GM23338 (cell line): ENCODE measurements around the gene FRMD4A. TPM values are rescaled to one million over a fixed set of nuclear protein-coding genes. Genes with fewer than 3 reads are reported as not detected.

Source experiments
- ATAC-seq: fragments of 200-7000 bp; cut with Tn5 transposase; 3 replicates; pipeline ENCODE4 v1.9.1; 2020
- DNase-seq: peaks from one replicate; pipeline ENCODE4 v3.0.0-alpha.2; 2015; ENCODE audit warnings: low spot score
- H2AFZ ChIP-seq: fragments of 200-600 bp; sonication (generic); 2 replicates; pipeline ENCODE4 v1.8.0; 2016; ENCODE audit warnings: antibody characterized with exemption, mild to moderate bottlenecking, moderate library complexity
- H3F3A ChIP-seq: fragments of 200-600 bp; sonication (generic); replicated peaks from 2 replicates; pipeline ENCODE4 v1.8.0; 2017; ENCODE audit warnings: antibody characterized with exemption, mixed run types, low read depth
- H3K27ac ChIP-seq: fragments of 200-600 bp; sonication (generic); 2 replicates; pipeline ENCODE4 v1.6.1; 2016; ENCODE audit warnings: low read depth
- H3K27me3 ChIP-seq: fragments of 200-600 bp; sonication (generic); 2 replicates; pipeline ENCODE4 v1.8.0; 2016; ENCODE audit warnings: mild to moderate bottlenecking, mixed run types, moderate library complexity; ENCODE audit not compliant: insufficient read depth
- H3K36me3 ChIP-seq: fragments of 200-600 bp; sonication (generic); 2 replicates; pipeline ENCODE4 v1.8.0; 2016; ENCODE audit warnings: mild to moderate bottlenecking; ENCODE audit not compliant: insufficient read depth
- H3K4me1 ChIP-seq: fragments of 200-600 bp; sonication (generic); 2 replicates; pipeline ENCODE4 v1.8.0; 2016; ENCODE audit warnings: mild to moderate bottlenecking, moderate library complexity; ENCODE audit not compliant: insufficient read depth
- H3K4me2 ChIP-seq: fragments of 200-600 bp; sonication (generic); 2 replicates; pipeline ENCODE4 v1.7.1; 2017; ENCODE audit warnings: mixed run types
- H3K4me3 ChIP-seq: fragments of 200-600 bp; sonication (generic); 2 replicates; pipeline ENCODE4 v1.6.1; 2016; ENCODE audit warnings: mixed run types
- H3K79me2 ChIP-seq: fragments of 200-600 bp; sonication (generic); replicated peaks from 2 replicates; pipeline ENCODE4 v1.8.0; 2017; ENCODE audit warnings: mild to moderate bottlenecking; ENCODE audit not compliant: insufficient read depth
- H3K9me2 ChIP-seq: fragments of 200-600 bp; sonication (generic); 2 replicates; pipeline ENCODE4 v1.8.0; 2017; ENCODE audit not compliant: insufficient read depth
- H4K20me1 ChIP-seq: fragments of 200-600 bp; sonication (generic); replicated peaks from 2 replicates; pipeline ENCODE4 v1.8.0; 2017; ENCODE audit warnings: mild to moderate bottlenecking; ENCODE audit not compliant: insufficient read depth
- H3K27ac Mint-ChIP-seq: 2 replicates; pipeline ENCODE4 v1.8.0; 2020; ENCODE audit warnings: inconsistent platforms, mild to moderate bottlenecking, moderate library complexity, mixed read lengths
- H3K27me3 Mint-ChIP-seq: 3 replicates; pipeline ENCODE4 v1.8.0; 2022; ENCODE audit warnings: low read depth, mild to moderate bottlenecking, moderate library complexity, mixed read lengths, inconsistent platforms; ENCODE audit not compliant: insufficient read depth, poor library complexity
- H3K36me3 Mint-ChIP-seq: 3 replicates; pipeline ENCODE4 v1.8.0; 2021; ENCODE audit warnings: low read depth, mild to moderate bottlenecking, inconsistent platforms, moderate library complexity, mixed read lengths
- H3K4me1 Mint-ChIP-seq: 3 replicates; pipeline ENCODE4 v1.8.0; 2020; ENCODE audit warnings: mild to moderate bottlenecking, inconsistent platforms, mixed read lengths
- H3K4me3 Mint-ChIP-seq: 3 replicates; pipeline ENCODE4 v1.8.0; 2021; ENCODE audit warnings: moderate library complexity, mild to moderate bottlenecking, inconsistent platforms, mixed read lengths
- H3K9me3 Mint-ChIP-seq: 3 replicates; pipeline ENCODE4 v1.8.0; 2020; ENCODE audit warnings: moderate library complexity, mild to moderate bottlenecking, inconsistent platforms, mixed read lengths
- CTCF ChIP-seq, 2 experiments: fragments of 200-600 bp in 1 of 2; sonication (generic) in 1 of 2; conservative IDR thresholded peaks; 2 replicates each; pipeline versions ENCODE4 v1.5.1 to v1.6.1; 2016 to 2017; ENCODE audit warnings: antibody characterized with exemption in 2 of 2, low read depth in 2 of 2, mild to moderate bottlenecking in 2 of 2, moderate library complexity in 1 of 2
- ETS1 ChIP-seq: IDR thresholded peaks from 2 replicates; pipeline ENCODE4 v1.6.1; 2016; ENCODE audit warnings: antibody characterized with exemption
- EZH2 ChIP-seq: fragments of 200-600 bp; sonication (generic); IDR thresholded peaks from one replicate; pipeline ENCODE4 v1.8.0; 2017; ENCODE audit warnings: antibody characterized with exemption, mild to moderate bottlenecking, low read depth; ENCODE audit not compliant: unreplicated experiment
- EZH2phosphoT487 ChIP-seq: fragments of 200-600 bp; sonication (generic); IDR thresholded peaks from one replicate; pipeline ENCODE4 v1.8.1; 2018; ENCODE audit warnings: antibody characterized with exemption; ENCODE audit not compliant: unreplicated experiment
- JUNB ChIP-seq: IDR thresholded peaks from one replicate; pipeline ENCODE4 v1.6.1; 2016; ENCODE audit warnings: antibody characterized with exemption; ENCODE audit not compliant: unreplicated experiment
- NANOG ChIP-seq: IDR thresholded peaks from 2 replicates; pipeline ENCODE4 v1.6.1; 2016; ENCODE audit warnings: antibody characterized with exemption, borderline replicate concordance
- POLR2AphosphoS5 ChIP-seq: IDR thresholded peaks from 2 replicates; pipeline ENCODE4 v1.6.1; 2016; ENCODE audit warnings: antibody characterized with exemption, low read depth
- REST ChIP-seq: IDR thresholded peaks from one replicate; pipeline ENCODE4 v1.6.1; 2018; ENCODE audit warnings: antibody characterized with exemption; ENCODE audit not compliant: unreplicated experiment
- STAT1 ChIP-seq: IDR thresholded peaks from one replicate; pipeline ENCODE4 v1.6.1; 2016; ENCODE audit warnings: antibody characterized with exemption; ENCODE audit not compliant: unreplicated experiment
- ZNF114 ChIP-seq: fragments of 250-450 bp; sonication (Bioruptor Pico); IDR thresholded peaks from 2 replicates; pipeline ENCODE4 v1.5.0; 2020; ENCODE audit warnings: mild to moderate bottlenecking, moderate library complexity
- ZNF331 ChIP-seq: fragments of 250-450 bp; sonication (Bioruptor Pico); IDR thresholded peaks from 2 replicates; pipeline ENCODE4 v1.5.0; 2020; ENCODE audit warnings: low read depth, mild to moderate bottlenecking, moderate library complexity
- ZNF462 ChIP-seq: fragments of 250-450 bp; sonication (Bioruptor Pico); IDR thresholded peaks from 2 replicates; pipeline ENCODE4 v1.5.0; 2020; ENCODE audit warnings: mild to moderate bottlenecking, moderate library complexity
- polyA plus RNA-seq: library from polyadenylated mRNA; unstranded; fragments of >200 nt; fragmentation: Nextera tagmentation; extraction: Ambion mirVana; gene quantifications from 2 replicates; pipeline ENCODE4 v1.2.1, GENCODE V29; 2016
- total RNA-seq: library from RNA; depleted of rRNA; stranded (reverse); fragments of >200 nt; shearing (Covaris generic); gene quantifications from 2 replicates; pipeline ENCODE4 v1.2.3, GENCODE V29; 2014

FRMD4A gene
- total and polyA plus RNA-seq, 2 experiments from 2014 or later, result 14.0 to 20.1 TPM

GRCh38 chr10:14254368-14254767, 76.4 kb downstream of the FRMD4A start:
- no peaks in the 10 kb centered on the region for H3K36me3 ChIP-seq
- Mint-ChIP-seq H3K9me3 (peaks cover 2% of the 10 kb centered on the region; the same call in 2 of the 3 replicates), H3K27me3 (no peaks in the 10 kb centered on the region), H3K4me3 (no peak overlapping the region), H3K4me1 (peaks cover 2% of the 10 kb centered on the region; the same call in 1 of the 3 replicates), H3K36me3 (0 out of 3 replicates have a peak, but pooled peaks cover 4% of the 10 kb centered on the region), H3K27ac (no peak overlapping the region)
- H3K27ac ChIP-seq, result no peak overlapping the region
- no peaks in the 10 kb centered on the region for H3K27me3 ChIP-seq
- no peak overlapping the region for H3K4me3 ChIP-seq
- ATAC-seq (no peak), DNase-seq (no peak)
- no peaks in the 10 kb centered on the region for H4K20me1 ChIP-seq
- no peaks in the 10 kb centered on the region for H3F3A ChIP-seq
- H2AFZ ChIP-seq, result no peak overlapping the region
- no peaks in the 10 kb centered on the region for H3K79me2 ChIP-seq
- TF ChIP-seq EZH2, result no peak
- TF ChIP-seq STAT1, result no peak
- no peak for TF ChIP-seq NANOG
- no peak for TF ChIP-seq ZNF114
- no peak for TF ChIP-seq CTCF (conservative IDR thresholded peaks at IDR 0.05; ENCODE audit: low read depth in 2 of 2)
- TF ChIP-seq ZNF331 (CRISPR knock-in tag), result no peak
- TF ChIP-seq REST, result no peak
- TF ChIP-seq JUNB, result no peak
- TF ChIP-seq POLR2AphosphoS5, result no peak
- TF ChIP-seq ZNF462 (CRISPR knock-in tag), result no peak
- TF ChIP-seq EZH2phosphoT487, result no peak
- TF ChIP-seq ETS1, result no peak
- H3K9me2 ChIP-seq, result no peaks in the 10 kb centered on the region
- H3K4me2 ChIP-seq, result no peak overlapping the region
- H3K4me1 ChIP-seq, result no peaks in the 10 kb centered on the region
